Thyroid gland (tissue), 4 donors: ENCODE measurements around the gene EXTL2.

ENCODE experiments used
- CTCF ChIP-seq, 6 experiments: fragments of 200-600 bp in 3 of 6; fragments of 450-650 bp in 3 of 6; sonication (generic) in 3 of 6; IDR thresholded peaks; one replicate each; pipeline ENCODE4 v1.5.1; 2016 to 2019; ENCODE audit warnings: antibody characterized with exemption in 6 of 6, mild to moderate bottlenecking in 2 of 6, inconsistent platforms in 1 of 6, moderate library complexity in 1 of 6
- POLR2A ChIP-seq, 2 donors: fragments of 450-650 bp; IDR thresholded peaks; one replicate each; pipeline ENCODE4 v1.6.1; 2017; ENCODE audit warnings: antibody characterized with exemption in 2 of 2, mild to moderate bottlenecking in 2 of 2, moderate library complexity in 1 of 2

GRCh38 chr1:100894603-100895539 is at the start of gene EXTL2:
- TF ChIP-seq CTCF (IDR thresholded peaks at IDR 0.05) (no peak), POLR2A (IDR thresholded peaks at IDR 0.05) (peak in 1 of 2 donors; percentile 69)
